ENCODE measurements around the gene XRN2. TPM values are rescaled to one million over a fixed set of nuclear protein-coding genes. Genes with fewer than 3 reads are reported as not detected.

The XRN2 gene
- total RNA-seq, 1 experiment from 2014 or later = 122 TPM

DNA sequence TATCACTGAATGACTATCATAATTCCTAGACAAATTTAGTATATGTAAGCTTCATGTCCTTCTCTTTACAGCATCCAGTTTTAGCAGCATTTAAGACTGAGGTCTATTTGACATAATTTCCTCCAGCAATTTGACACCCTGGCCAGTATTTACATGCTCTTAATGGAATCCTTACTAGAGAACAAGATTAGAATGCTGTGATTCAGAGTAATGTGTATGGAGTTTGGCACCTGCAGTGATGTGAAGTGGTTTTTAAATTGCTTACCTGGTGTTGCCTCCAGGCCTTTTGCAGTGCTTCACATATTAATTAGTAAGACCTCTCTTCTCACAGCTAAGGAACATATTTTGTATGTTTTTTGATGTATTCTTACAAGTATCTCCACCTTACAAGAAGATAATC, 84.4 kb downstream of the XRN2 start:
- TF ChIP-seq, protein P1, sequence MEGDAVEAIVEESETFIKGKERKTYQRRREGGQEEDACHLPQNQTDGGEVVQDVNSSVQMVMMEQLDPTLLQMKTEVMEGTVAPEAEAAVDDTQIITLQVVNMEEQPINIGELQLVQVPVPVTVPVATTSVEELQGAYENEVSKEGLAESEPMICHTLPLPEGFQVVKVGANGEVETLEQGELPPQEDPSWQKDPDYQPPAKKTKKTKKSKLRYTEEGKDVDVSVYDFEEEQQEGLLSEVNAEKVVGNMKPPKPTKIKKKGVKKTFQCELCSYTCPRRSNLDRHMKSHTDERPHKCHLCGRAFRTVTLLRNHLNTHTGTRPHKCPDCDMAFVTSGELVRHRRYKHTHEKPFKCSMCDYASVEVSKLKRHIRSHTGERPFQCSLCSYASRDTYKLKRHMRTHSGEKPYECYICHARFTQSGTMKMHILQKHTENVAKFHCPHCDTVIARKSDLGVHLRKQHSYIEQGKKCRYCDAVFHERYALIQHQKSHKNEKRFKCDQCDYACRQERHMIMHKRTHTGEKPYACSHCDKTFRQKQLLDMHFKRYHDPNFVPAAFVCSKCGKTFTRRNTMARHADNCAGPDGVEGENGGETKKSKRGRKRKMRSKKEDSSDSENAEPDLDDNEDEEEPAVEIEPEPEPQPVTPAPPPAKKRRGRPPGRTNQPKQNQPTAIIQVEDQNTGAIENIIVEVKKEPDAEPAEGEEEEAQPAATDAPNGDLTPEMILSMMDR (conservative IDR thresholded peaks at IDR 0.05; ENCODE audit: low read depth, low read length) = no peak
- TF ChIP-seq EZH2 (IDR thresholded peaks at IDR 0.05; ENCODE audit: borderline replicate concordance, low read depth, low read length, poor library complexity, severe bottlenecking) = no peak
- BruUV-seq (replicated peaks) = no TSS peak
- intact Hi-C loops (cut with micrococcal nuclease; ENCODE audit: unreplicated experiment) = no loop called here
- H3K4me1 ChIP-seq (ENCODE audit: insufficient read depth, low read length, poor library complexity, severe bottlenecking) = no peaks in the 10 kb centered on the region
- H3K9me3 ChIP-seq (ENCODE audit: low read depth, low read length, poor library complexity, severe bottlenecking) = no peaks in the 10 kb centered on the region
- H3K36me3 ChIP-seq (ENCODE audit: insufficient read depth, low read length, poor library complexity, severe bottlenecking) = peaks cover 48% of the 10 kb centered on the region
- POLR2A ChIA-PET (ENCODE audit: low non-redundant PET) = no interaction called here
- H3K27ac ChIP-seq (ENCODE audit: low read depth, low read length, poor library complexity, severe bottlenecking) = no peak overlapping the region
- no peak overlapping the region for H3K4me3 ChIP-seq (ENCODE audit: low read depth, low read length, poor library complexity, severe bottlenecking)
- CTCF ChIA-PET = no interaction called here
- no peak for DNase-seq (ENCODE audit: low spot score)
- no peaks in the 10 kb centered on the region for H3K27me3 ChIP-seq (replicated peaks; ENCODE audit: insufficient read depth, low read depth, low read length, poor library complexity)

- ChIA-PET CTCF (interaction anchor here (0.5 kb wide), 1 partner anchor 527 kb away, joined by 4 read pairs; no protein-coding TSS in a partner anchor), POLR2A (ENCODE audit: low non-redundant PET) (no interaction called here)
- no peak for DNase-seq (ENCODE audit: low spot score)
- no peak for TF ChIP-seq EZH2 (IDR thresholded peaks at IDR 0.05; ENCODE audit: borderline replicate concordance, low read depth, low read length, poor library complexity, severe bottlenecking)
- TF ChIP-seq, protein P1 (conservative IDR thresholded peaks at IDR 0.05; ENCODE audit: low read depth, low read length) = no peak
- Histone ChIP-seq H3K9me3 (ENCODE audit: low read depth, low read length, poor library complexity, severe bottlenecking) (no peaks in the 10 kb centered on the region), H3K27me3 (replicated peaks; ENCODE audit: insufficient read depth, low read depth, low read length, poor library complexity) (peaks cover under 1% of the 10 kb centered on the region), H3K36me3 (ENCODE audit: insufficient read depth, low read length, poor library complexity, severe bottlenecking) (peaks cover 37% of the 10 kb centered on the region), H3K4me1 (ENCODE audit: insufficient read depth, low read length, poor library complexity, severe bottlenecking) (no peaks in the 10 kb centered on the region), H3K27ac (ENCODE audit: low read depth, low read length, poor library complexity, severe bottlenecking) (no peak overlapping the region), H3K4me3 (ENCODE audit: low read depth, low read length, poor library complexity, severe bottlenecking) (no peak overlapping the region)
- BruUV-seq (replicated peaks) = no TSS peak
- intact Hi-C loops (cut with micrococcal nuclease; ENCODE audit: unreplicated experiment) = no loop called here
These were observed 85.4 kb downstream of the XRN2 start for GRCh38 chr20:21388566-21388965.

DNA sequence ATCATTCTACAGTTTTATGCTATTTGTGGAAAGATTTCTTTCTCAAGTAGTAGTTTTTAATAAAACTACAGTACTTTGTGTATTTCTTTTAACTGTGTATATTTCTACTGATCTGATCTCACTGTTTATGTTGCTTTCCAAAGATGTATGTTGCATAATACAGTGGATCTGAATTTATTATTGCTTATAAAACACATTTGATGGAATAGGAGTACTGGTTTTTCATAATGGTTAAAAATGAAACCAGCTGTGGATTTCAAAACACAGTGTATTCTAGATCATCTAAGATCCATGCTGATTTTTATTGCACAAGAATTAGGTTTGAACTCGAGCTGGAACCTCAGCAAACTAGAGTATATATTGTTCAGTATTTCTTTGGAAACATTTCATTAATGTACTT, 86.2 kb downstream of the XRN2 start:
- ChIA-PET CTCF (no interaction called here), POLR2A (ENCODE audit: low non-redundant PET) (no interaction called here)
- DNase-seq (ENCODE audit: low spot score) = no peak
- H3K9me3 ChIP-seq (ENCODE audit: low read depth, low read length, poor library complexity, severe bottlenecking) = no peaks in the 10 kb centered on the region
- peaks cover 29% of the 10 kb centered on the region for H3K36me3 ChIP-seq (ENCODE audit: insufficient read depth, low read length, poor library complexity, severe bottlenecking)
- no peaks in the 10 kb centered on the region for H3K4me1 ChIP-seq (ENCODE audit: insufficient read depth, low read length, poor library complexity, severe bottlenecking)
- no TSS peak for BruUV-seq (replicated peaks)
- intact Hi-C loops (cut with micrococcal nuclease; ENCODE audit: unreplicated experiment) = no loop called here
- TF ChIP-seq, protein P1 (conservative IDR thresholded peaks at IDR 0.05; ENCODE audit: low read depth, low read length) = no peak
- TF ChIP-seq EZH2 (IDR thresholded peaks at IDR 0.05; ENCODE audit: borderline replicate concordance, low read depth, low read length, poor library complexity, severe bottlenecking) = no peak
- H3K27me3 ChIP-seq (replicated peaks; ENCODE audit: insufficient read depth, low read depth, low read length, poor library complexity) = peaks cover 9% of the 10 kb centered on the region
- H3K4me3 ChIP-seq (ENCODE audit: low read depth, low read length, poor library complexity, severe bottlenecking) = no peak overlapping the region
- H3K27ac ChIP-seq (ENCODE audit: low read depth, low read length, poor library complexity, severe bottlenecking) = no peak overlapping the region

All from A673 (cell line).